NCI-H2196 treated with DMSO at 0.1 percent for 48 hours (cell line): Measurements from ENCODE around the gene ANKS1B.

ENCODE experiments used
- DNase-seq: peaks from one replicate; lab custom pipeline; 2025; ENCODE audit not compliant: unreplicated experiment; lab: John Stamatoyannopoulos, UW

Gene ANKS1B

DNA sequence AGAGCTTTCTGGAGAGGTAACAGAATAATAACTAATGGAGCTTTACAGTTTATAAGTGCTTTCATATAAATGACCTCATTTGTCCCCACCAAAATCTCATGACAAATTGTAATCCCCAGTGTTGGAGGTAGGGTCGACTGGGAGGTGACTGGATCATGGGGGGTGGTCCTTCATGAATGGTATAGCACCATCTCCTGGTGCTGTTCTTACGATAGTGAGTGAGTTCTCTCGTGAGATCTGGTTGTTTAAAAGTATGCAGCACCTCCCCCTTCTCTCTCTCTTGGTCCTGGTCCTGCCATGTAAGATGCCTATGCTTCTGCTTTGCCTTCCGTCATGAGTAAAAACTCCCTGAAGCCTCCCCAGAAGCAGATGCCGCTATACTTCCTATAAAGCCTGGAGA, 760.5 kb downstream of the ANKS1B start:
- DNase-seq, result no peak

- no peak for DNase-seq
These were observed 761.2 kb downstream of the ANKS1B start for GRCh38 chr12:99223579-99223978.

- no peak for DNase-seq
These were observed 771.7 kb downstream of the ANKS1B start for GRCh38 chr12:99213047-99213446.

DNA sequence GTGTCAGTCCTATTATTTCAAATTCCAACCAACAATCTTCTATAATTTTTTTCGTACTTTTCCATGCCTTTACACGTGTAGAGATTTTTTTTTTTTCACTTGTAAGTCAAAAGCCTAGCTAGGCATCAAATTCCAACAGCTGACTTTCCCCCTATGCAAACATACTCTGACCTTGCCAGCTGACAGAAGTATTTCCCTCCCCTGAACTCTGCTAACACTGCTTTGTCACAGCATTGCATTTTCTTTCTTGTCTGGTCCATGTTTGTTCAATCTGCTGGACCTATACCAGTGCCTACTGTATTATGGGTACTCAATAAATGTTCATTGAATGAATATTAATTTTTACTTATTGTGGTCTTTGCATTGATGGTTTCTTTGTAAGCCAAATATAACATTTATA, 772.5 kb downstream of the ANKS1B start:
- DNase-seq, result no peak

GRCh38 chr12:99205111-99205510, 779.6 kb downstream of the ANKS1B start:
- DNase-seq, result no peak

DNA sequence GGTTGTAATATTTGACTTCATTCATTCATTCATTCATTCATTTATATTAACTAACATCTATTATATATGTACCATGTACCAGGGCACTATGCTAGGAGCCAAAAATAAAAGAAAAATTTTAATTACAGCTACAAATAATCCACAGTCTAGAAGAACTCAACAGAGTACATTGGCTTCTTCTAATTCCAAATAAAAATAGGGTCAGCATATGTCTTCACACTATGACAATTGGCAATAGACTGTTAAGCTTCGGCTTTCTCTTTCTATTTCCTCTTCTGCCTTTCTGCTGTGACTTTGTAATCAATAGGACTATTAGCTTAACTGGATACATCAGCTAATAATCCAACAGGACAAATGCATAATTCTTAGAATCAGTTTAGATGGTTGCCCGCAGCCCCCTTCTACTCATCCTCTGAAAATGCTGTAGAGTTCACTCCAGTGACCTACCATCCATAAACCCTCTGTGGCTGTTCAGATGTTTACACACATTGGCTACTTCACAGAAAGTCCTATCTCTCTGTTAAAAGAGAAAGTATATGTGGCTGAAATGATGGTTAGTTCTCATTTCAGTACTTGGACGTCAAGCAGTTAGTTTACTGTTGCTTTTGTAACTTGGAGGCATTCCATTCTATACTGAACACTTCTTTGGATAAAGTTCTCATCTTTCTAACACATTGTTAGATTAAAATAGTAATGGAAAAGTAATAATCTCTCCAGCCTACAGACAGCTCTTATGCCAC, 782.7 kb downstream of the ANKS1B start:
- no peak for DNase-seq

DNA sequence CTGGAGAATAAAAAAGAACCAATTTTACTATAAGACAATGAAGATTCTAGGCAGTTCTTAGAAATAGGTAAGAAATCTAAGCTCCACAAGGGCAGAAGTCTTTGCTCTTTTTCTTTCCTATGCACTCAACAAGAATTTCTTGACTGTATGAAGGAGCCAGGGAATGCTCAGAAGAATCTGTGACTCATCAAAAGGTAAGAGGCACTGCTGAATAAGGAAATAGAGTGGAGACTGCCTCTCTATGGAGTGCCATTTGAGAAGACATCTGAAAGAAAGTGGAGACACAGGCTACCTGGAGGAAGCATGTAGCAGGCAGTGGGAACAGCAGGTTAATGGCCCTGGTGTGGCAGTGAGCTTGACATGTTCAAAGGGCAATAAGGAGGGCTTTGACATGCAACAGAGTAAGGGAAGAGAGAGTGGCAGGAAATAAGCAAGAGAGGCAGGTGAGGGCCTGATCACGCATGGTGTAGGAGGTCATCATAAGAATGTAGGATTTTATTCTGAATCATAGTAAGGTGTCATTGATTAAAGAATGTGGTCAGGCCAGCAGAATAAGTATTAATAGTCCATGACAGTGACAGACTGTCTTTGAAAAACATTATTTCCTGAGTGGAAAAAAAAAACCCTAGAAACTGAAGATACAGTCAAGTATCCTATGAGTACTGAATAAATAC, 783.9 kb downstream of the ANKS1B start:
- DNase-seq, result no peak

- DNase-seq, result no peak
These were observed 789.3 kb downstream of the ANKS1B start for GRCh38 chr12:99195474-99195873.

DNA sequence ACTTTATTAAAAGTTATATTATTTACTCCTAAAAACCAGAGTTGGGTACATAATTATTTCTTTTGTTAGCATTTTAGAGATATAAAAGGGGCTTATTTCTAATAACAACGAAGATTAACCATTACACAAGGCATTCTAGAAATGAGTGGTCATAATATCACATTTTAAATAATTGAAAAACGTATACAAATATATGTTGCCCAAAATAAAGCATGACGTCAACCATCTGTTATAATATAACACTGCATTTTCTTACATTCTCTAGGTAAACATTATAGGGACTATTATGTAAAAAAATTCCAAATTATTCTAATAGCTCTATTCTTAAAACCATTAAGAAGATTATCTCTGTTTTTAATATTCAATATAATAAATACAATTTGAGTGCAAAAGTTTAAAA, 792.2 kb downstream of the ANKS1B start:
- no peak for DNase-seq

GRCh38 chr12:99176871-99177270, 807.9 kb downstream of the ANKS1B start:
- DNase-seq, result no peak

DNA sequence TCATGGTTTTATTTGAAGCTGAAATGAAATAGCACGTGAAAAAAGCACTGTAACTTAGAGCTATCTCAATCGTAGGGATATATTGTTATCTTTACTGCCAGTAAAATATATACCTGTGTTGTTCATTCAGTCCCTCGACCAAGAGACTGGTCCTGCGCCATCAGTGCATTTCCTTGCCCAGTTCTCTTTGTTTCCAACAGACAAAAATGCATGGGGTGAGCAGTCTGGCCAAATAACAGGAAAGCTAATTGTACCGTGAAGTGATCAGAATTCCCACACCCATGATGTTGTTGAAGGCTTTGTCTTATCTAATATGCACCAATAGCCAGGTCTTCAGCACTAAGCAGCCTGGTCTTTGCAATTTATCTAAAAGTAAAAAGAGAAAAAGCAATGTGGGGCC, 814.3 kb downstream of the ANKS1B start:
- no peak for DNase-seq

DNA sequence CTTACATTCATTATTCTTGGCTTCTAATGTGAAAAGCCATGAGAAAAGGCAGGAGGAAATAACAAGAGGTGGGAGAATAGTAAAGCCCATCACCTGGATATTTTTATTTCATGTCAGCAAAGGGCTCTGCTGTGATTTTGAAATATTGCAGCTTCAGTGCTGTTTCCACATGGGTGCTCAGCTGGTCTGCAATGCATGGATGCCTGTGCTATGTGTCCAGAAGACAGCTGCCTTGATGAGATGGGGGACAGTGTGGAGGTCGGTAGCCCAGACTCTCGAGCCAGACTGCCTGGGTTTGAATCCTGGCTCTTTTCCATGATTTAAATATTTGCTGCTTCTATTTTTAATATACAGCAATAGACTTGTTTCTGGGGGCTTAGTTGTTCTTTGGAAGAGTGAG, 814.7 kb downstream of the ANKS1B start:
- DNase-seq, result no peak

DNA sequence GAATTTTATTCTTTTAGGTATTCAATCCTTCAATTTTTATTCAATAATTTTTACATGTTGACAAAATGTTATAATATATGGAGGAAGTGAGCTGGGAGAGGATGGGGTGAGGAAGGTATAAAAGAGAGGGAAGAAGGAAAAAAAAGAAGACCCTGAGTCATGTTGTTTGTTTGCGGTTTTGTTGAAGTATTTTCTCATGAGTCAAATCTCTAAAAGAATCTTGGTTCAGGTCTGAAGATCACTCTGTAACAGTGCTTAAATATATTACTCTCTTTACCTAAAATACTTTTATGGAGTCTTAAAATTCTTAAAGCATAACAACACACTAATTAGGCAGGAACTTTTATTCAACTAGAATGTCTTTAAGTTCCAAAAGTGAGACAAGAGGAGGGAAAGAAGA, 826.8 kb downstream of the ANKS1B start:
- no peak for DNase-seq

DNA sequence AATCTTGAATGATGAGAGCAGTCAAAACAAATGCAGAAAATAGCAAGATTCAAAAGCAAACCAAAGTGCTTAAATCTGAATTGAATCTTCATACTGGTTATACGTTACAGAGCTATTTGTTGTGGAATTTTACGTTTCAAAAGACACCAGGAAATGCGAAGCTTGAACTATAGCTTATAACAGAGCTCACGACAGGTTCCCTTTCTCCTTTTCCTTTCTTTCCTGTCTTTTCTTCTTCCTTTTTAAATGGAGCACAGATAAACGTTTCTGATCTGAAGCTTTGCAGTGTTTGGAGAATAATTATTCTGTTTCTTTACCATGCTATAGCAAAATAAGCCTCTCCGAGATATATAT, 829.8 kb downstream of the ANKS1B start:
- no peak for DNase-seq

DNA sequence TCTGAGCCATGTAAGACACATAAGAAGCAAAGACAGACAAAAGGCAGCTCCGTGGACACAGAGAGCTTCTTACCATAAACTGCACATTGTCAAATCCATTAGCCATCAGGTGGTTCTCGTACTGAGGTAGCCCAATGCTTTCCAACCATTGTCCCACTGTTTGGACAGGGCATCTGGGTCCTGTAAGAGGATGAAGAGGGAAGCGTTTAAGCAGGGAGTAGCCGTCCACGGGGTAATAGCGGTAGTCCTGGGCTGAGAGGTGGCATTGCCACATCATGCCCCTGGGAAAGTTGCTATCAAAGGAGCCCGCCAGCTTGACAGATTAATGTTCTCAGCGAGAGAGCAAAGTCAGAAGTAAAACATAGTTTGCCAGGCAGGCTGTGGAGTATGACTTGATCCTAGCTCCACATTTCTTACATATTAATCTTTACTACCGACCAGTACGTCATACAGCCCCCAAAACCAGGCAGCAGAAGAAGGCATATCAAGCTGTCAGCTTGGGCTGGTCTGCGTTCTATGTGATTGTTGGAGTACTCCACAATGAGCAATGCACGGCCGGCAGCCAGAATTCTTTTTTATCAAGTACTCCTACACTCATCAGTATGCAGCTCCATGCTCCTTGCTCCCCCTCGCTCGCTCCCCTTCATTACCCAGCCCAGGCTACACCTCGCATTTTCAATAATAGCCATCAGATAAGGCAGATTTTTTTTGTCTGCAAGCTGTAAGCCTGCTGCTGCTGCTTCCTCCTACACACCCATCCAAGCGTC, 830.3 kb downstream of the ANKS1B start:
- DNase-seq, result no peak

DNA sequence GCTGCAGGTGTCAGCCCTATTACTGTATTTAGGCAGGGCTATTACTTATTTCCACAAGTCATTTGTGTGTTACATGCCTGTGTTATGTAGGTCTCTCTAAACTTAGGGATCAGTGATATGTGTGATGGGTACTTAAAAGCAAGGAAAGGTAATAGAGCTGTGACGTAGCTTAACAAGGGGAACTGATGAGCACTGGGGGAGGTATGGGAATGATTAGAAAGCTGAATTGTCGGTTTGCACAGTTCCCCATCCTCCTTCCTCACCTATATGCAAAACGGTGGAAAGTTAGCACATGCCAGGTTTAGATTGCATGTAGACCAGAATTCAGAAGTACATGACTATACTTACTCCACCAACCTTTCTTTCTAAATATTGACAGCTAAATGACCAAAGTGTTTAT, 831.4 kb downstream of the ANKS1B start:
- DNase-seq, result no peak

DNA sequence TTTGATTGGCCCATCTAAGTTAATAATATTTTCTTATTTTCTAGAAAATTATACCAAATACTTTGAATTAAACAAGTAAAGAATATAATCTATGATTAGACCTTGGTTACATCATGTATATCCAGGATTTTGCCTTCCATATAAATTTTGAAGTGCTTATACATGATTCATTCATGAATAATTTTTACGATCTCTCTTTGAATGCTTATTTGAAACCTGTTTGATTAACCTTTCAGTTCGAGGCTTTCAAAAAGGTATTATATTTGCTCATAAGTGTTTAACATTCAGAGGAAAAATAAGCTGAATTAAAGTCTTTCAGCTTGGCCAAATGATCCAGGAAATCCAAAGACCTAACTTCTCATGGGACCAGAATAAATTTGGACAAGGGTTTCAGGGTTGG, 832.4 kb downstream of the ANKS1B start:
- DNase-seq, result no peak

DNA sequence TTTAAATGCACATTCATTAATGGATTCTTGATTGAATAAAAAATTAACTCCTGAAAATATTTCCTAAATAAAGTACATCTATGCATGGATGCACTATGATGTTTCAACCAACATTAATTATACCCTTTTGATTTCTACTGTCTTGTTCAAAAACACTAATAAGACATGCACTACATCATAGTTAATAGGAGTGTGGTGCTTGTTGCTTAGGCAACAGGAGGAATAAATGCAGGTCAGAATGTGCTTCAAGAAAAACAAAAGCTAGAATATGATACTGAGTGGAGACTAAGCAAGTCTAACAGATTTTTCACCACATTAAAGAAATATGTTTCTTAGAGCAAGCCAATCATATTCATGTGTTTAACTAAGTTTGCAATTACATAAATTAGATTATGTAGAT, 833.0 kb downstream of the ANKS1B start:
- no peak for DNase-seq

DNA sequence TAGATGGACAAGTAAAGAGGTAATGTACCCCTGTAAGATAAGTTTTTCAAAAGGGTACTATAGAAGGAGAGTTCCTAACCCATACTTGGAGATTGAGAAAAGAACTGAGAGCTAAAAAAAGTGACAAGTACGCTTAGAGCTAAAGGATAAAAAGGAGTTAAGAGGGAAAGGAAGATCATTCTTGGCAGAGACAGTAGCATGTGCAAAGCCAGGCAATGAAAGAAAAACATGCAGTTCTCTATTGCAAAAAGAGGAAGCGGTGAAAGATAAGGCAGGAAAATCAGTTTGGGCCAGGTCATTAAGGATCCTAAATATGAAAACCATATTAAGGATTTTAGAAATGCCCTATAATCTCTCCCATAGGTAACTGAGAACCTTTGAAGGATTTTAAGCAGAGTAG, 837.6 kb downstream of the ANKS1B start:
- no peak for DNase-seq

DNA sequence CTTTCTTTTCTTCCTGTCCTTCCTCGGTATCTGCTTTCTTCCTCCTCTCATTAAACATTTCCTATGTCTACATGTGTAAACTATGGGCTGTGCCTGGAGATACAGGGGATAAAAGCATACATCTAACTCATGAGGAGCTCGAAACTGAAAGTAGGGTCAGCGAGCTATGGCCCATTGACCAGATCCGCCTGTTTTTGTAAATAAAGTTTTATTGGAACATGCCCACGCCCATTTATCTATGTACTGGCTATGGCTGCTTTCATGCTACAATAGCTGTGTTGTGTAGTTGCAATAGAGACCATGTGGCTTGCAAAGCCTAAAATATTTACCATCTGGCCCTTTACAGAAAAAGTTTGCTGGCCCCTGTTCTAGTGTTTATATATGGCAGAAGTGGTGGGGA, 838.0 kb downstream of the ANKS1B start:
- DNase-seq, result no peak

- no peak for DNase-seq
These were observed 838.6 kb downstream of the ANKS1B start for GRCh38 chr12:99146185-99146584.

DNA sequence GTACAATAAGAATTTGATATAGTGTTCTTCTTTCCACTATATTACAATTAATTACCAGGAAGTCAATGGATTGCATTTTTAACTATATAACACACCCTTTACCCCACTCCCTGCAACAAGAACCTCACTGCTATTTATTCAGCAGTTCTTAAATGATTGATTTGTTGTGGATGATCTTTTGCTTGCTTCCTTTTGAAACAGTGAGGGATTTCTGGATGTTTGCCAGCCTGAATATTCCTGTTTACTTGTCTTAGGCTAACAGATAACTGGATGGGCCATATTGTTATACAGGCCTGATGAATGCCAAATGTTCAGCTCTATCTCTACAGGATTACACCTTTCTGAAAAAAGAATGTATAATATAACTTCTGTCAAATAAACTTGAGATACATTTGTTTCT, 842.1 kb downstream of the ANKS1B start:
- DNase-seq, result no peak
